Measurements from ENCODE around the gene PHOSPHO1.

Gene PHOSPHO1

GRCh38 chr17:49193513-49194296, 36.9 kb downstream of the PHOSPHO1 start:
- no peaks in the 10 kb centered on the region for H3K79me2 ChIP-seq (ENCODE audit: low read length)
- H3K4me3 ChIP-seq (ENCODE audit: low read length), result peak overlapping the region; percentile 83
- peak overlapping the region; percentile 97; the same call in 1 of the 2 replicates for H3K27ac ChIP-seq (ENCODE audit: low read length)
- no peaks in the 10 kb centered on the region for H3K4me1 ChIP-seq (ENCODE audit: low read length)
- H3F3A ChIP-seq (ENCODE audit: insufficient read depth, low read length), result peaks cover 19% of the 10 kb centered on the region
- TF ChIP-seq EZH2phosphoT487 (IDR thresholded peaks at IDR 0.05; ENCODE audit: low read length) (no peak), EZH2 (optimal IDR thresholded peaks at IDR 0.05; ENCODE audit: low read depth, low read length) (no peak), CTCF (IDR thresholded peaks at IDR 0.05; ENCODE audit: low read length) (no peak)
- H2AFZ ChIP-seq (ENCODE audit: low read length), result peak overlapping the region; percentile 72
- no peaks in the 10 kb centered on the region for H3K27me3 ChIP-seq (replicated peaks; ENCODE audit: insufficient read depth, low read length)
- peak overlapping the region; percentile 34; the same call in 1 of the 2 replicates for H3K4me2 ChIP-seq (ENCODE audit: low read depth, low read length)
- H4K20me1 ChIP-seq (ENCODE audit: insufficient read depth, low read length), result no peaks in the 10 kb centered on the region
- peak; percentile 7 for DNase-seq
- H3K36me3 ChIP-seq (replicated peaks; ENCODE audit: insufficient read depth, low read length), result no peaks in the 10 kb centered on the region
- no peaks in the 10 kb centered on the region for H3K9me2 ChIP-seq (replicated peaks; ENCODE audit: insufficient read depth, low read length)
- no peaks in the 10 kb centered on the region for H3K9me3 ChIP-seq (replicated peaks; ENCODE audit: insufficient read depth, low read length)
- peak overlapping the region; percentile 51; the same call in 1 of the 2 replicates for H3K9ac ChIP-seq (ENCODE audit: low read length)

GRCh38 chr17:49191917-49192741, 38.5 kb downstream of the PHOSPHO1 start:
- TF ChIP-seq EZH2 (optimal IDR thresholded peaks at IDR 0.05; ENCODE audit: low read depth, low read length), result no peak
- TF ChIP-seq CTCF (IDR thresholded peaks at IDR 0.05; ENCODE audit: low read length), result peak; percentile 40
- no peak for TF ChIP-seq EZH2phosphoT487 (IDR thresholded peaks at IDR 0.05; ENCODE audit: low read length)
- no peaks in the 10 kb centered on the region for H3K27me3 ChIP-seq (replicated peaks; ENCODE audit: insufficient read depth, low read length)

GRCh38 chr17:49191409-49191916, 39.1 kb downstream of the PHOSPHO1 start:
- no peaks in the 10 kb centered on the region for H3K36me3 ChIP-seq (replicated peaks; ENCODE audit: insufficient read depth, low read length)
- peak overlapping the region; percentile 97 for H3K27ac ChIP-seq (ENCODE audit: low read length)
- H3K4me2 ChIP-seq (ENCODE audit: low read depth, low read length), result peak overlapping the region; percentile 88
- no peaks in the 10 kb centered on the region for H3K9me2 ChIP-seq (replicated peaks; ENCODE audit: insufficient read depth, low read length)
- H2AFZ ChIP-seq (ENCODE audit: low read length), result peak overlapping the region; percentile 90
- H3K4me1 ChIP-seq (ENCODE audit: low read length), result no peaks in the 10 kb centered on the region
- peak overlapping the region; percentile 97 for H3K9ac ChIP-seq (ENCODE audit: low read length)
- no peaks in the 10 kb centered on the region for H3K9me3 ChIP-seq (replicated peaks; ENCODE audit: insufficient read depth, low read length)
- peaks cover 19% of the 10 kb centered on the region for H3F3A ChIP-seq (ENCODE audit: insufficient read depth, low read length)
- no peaks in the 10 kb centered on the region for H3K79me2 ChIP-seq (ENCODE audit: low read length)
- TF ChIP-seq EZH2 (optimal IDR thresholded peaks at IDR 0.05; ENCODE audit: low read depth, low read length) (no peak), CTCF (IDR thresholded peaks at IDR 0.05; ENCODE audit: low read length) (no peak), EZH2phosphoT487 (IDR thresholded peaks at IDR 0.05; ENCODE audit: low read length) (no peak)
- no peaks in the 10 kb centered on the region for H3K27me3 ChIP-seq (replicated peaks; ENCODE audit: insufficient read depth, low read length)
- peak; percentile 84 for DNase-seq
- H4K20me1 ChIP-seq (ENCODE audit: insufficient read depth, low read length), result no peaks in the 10 kb centered on the region
- H3K4me3 ChIP-seq (ENCODE audit: low read length), result peak overlapping the region; percentile 83

More at GRCh38 chr17:49191917-49192741, 38.5 kb downstream of the PHOSPHO1 start:
- Histone ChIP-seq H3K79me2 (ENCODE audit: low read length) (no peaks in the 10 kb centered on the region), H3F3A (ENCODE audit: insufficient read depth, low read length) (peaks cover 19% of the 10 kb centered on the region), H3K4me3 (ENCODE audit: low read length) (peak overlapping the region; percentile 83), H2AFZ (ENCODE audit: low read length) (peak overlapping the region; percentile 90), H3K4me1 (ENCODE audit: low read length) (no peaks in the 10 kb centered on the region), H3K36me3 (replicated peaks; ENCODE audit: insufficient read depth, low read length) (no peaks in the 10 kb centered on the region), H3K27ac (ENCODE audit: low read length) (peak overlapping the region; percentile 97), H3K9me2 (replicated peaks; ENCODE audit: insufficient read depth, low read length) (no peaks in the 10 kb centered on the region), H3K9me3 (replicated peaks; ENCODE audit: insufficient read depth, low read length) (no peaks in the 10 kb centered on the region), H4K20me1 (ENCODE audit: insufficient read depth, low read length) (no peaks in the 10 kb centered on the region), H3K4me2 (ENCODE audit: low read depth, low read length) (peak overlapping the region; percentile 88), H3K9ac (ENCODE audit: low read length) (peak overlapping the region; percentile 97)
- DNase-seq, result peak; percentile 91
